GM12891 (cell line): Measurements from ENCODE around the gene LIMA1.
"Not testable (repeated sequence)": the region's sequence is repeated elsewhere in the genome, so short reads cannot be mapped to it uniquely, and the experiment has no call there.

Experiments used
- PAX5 ChIP-seq: IDR thresholded peaks from 2 replicates; pipeline ENCODE4 v1.6.1; 2011; ENCODE audit warnings: low read length, moderate library complexity, mild to moderate bottlenecking; ENCODE audit not compliant: insufficient read depth, severe bottlenecking
- POLR2A ChIP-seq: IDR thresholded peaks from 2 replicates; pipeline ENCODE4 v1.6.1; 2011; ENCODE audit warnings: low read depth, low read length, control low read depth
- POLR2AphosphoS5 ChIP-seq: IDR thresholded peaks from 2 replicates; pipeline ENCODE4 v1.6.1; 2011; ENCODE audit warnings: low read depth, low read length, control low read depth
- SPI1 ChIP-seq: IDR thresholded peaks from 2 replicates; pipeline ENCODE4 v1.6.1; 2011; ENCODE audit warnings: low read depth, low read length, control low read depth
- TAF1 ChIP-seq: IDR thresholded peaks from 2 replicates; pipeline ENCODE4 v1.6.1; 2011; ENCODE audit warnings: low read depth, low read length, control low read depth

DNA sequence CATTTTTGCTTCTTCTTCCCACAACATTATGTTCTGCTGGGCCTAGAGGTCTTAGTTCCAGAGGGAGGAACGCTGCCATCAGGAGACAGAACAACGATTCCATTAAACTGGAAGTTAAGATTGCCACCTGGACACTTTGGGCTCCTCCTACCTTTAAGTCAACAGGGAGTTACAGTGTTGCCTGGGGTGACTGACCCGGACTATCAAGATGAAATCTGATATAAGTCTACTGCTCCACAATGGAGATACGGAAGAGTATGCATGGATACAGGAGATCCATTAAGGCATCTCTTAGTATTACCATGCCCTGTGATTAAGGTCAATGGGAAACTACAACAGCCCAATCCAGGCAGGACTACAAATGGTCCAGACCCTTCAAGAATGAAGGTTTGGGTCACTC lies 41.5 kb upstream of the LIMA1 start:
- TF ChIP-seq POLR2AphosphoS5, POLR2A, PAX5, SPI1, TAF1: not testable (repeated sequence)
